Keratinocyte (primary cell): ENCODE results near the gene ASTN2. TPM values are rescaled to one million over a fixed set of nuclear protein-coding genes. Genes with fewer than 3 reads are reported as not detected.

Source experiments
- DNase-seq: peaks from one replicate; pipeline ENCODE4 v3.0.0-alpha.2; 2011; ENCODE audit warnings: low read depth, missing footprints, low spot score
- FAIRE-seq: peaks from 2 replicates; lab custom pipeline; 2011; peaks lifted over from hg19 to GRCh38; lab: Jason Lieb, UNC
- H2AFZ ChIP-seq: 2 replicates; pipeline ENCODE4 v1.6.0; 2012; ENCODE audit warnings: low read length, control low read depth, inconsistent platforms; ENCODE audit not compliant: control insufficient read depth
- H3K27ac ChIP-seq: 2 replicates; pipeline ENCODE4 v1.5.1; 2011; ENCODE audit warnings: low read length; ENCODE audit not compliant: control insufficient read depth, insufficient read depth
- H3K27me3 ChIP-seq: 3 replicates; pipeline ENCODE4 v1.6.0; 2011; ENCODE audit warnings: low read length; ENCODE audit not compliant: control insufficient read depth, insufficient read depth; ENCODE audit errors: extremely low read depth
- H3K36me3 ChIP-seq, 2 experiments: 2 replicates in 1 of 2; 3 replicates in 1 of 2; pipeline ENCODE4 v1.5.1; 2011; ENCODE audit warnings: low read length in 2 of 2, mild to moderate bottlenecking in 1 of 2; ENCODE audit not compliant: control insufficient read depth in 2 of 2, insufficient read depth in 2 of 2; ENCODE audit errors: extremely low read depth in 1 of 2
- H3K4me1 ChIP-seq: 3 replicates; pipeline ENCODE4 v1.5.1; 2011; ENCODE audit warnings: low read length; ENCODE audit not compliant: control insufficient read depth, insufficient read depth; ENCODE audit errors: extremely low read depth
- H3K4me2 ChIP-seq: 3 replicates; pipeline ENCODE4 v1.6.0; 2011; ENCODE audit warnings: low read depth, low read length; ENCODE audit not compliant: control insufficient read depth, insufficient read depth; ENCODE audit errors: extremely low read depth
- H3K4me3 ChIP-seq, 3 experiments: fragments of 200-600 bp in 1 of 3; sonication (generic) in 1 of 3; 2 replicates in 2 of 3; 3 replicates in 1 of 3; pipeline ENCODE4 v1.5.1; 2011 to 2016; ENCODE audit warnings: low read length in 3 of 3, mild to moderate bottlenecking in 3 of 3, control low read depth in 2 of 3, inconsistent platforms in 1 of 3, low read depth in 1 of 3, mixed read lengths in 1 of 3, mixed run types in 1 of 3, moderate library complexity in 1 of 3; ENCODE audit not compliant: control insufficient read depth in 2 of 3, insufficient read depth in 2 of 3; ENCODE audit errors: extremely low read depth in 1 of 3
- H3K79me2 ChIP-seq: 2 replicates; pipeline ENCODE4 v1.6.0; 2012; ENCODE audit warnings: low read length; ENCODE audit not compliant: control insufficient read depth, insufficient read depth
- H3K9ac ChIP-seq: 3 replicates; pipeline ENCODE4 v1.6.0; 2011; ENCODE audit warnings: low read length; ENCODE audit not compliant: control insufficient read depth, insufficient read depth; ENCODE audit errors: extremely low read depth
- H3K9me1 ChIP-seq: 3 replicates; pipeline ENCODE4 v1.6.0; 2011; ENCODE audit warnings: low read length; ENCODE audit not compliant: control insufficient read depth, insufficient read depth; ENCODE audit errors: extremely low read depth
- H3K9me3 ChIP-seq: 2 replicates; pipeline ENCODE4 v1.5.1; 2012; ENCODE audit warnings: low read depth, low read length; ENCODE audit not compliant: control insufficient read depth
- H4K20me1 ChIP-seq: 3 replicates; pipeline ENCODE4 v1.6.0; 2011; ENCODE audit warnings: low read length; ENCODE audit not compliant: control insufficient read depth, insufficient read depth; ENCODE audit errors: extremely low read depth
- CTCF ChIP-seq, 3 experiments: IDR thresholded peaks in 1 of 3; conservative IDR thresholded peaks in 1 of 3; optimal IDR thresholded peaks in 1 of 3; 2 replicates in 2 of 3; 3 replicates in 1 of 3; pipeline versions ENCODE3 to v1.5.1; 2011; ENCODE audit warnings: low read length in 3 of 3, mild to moderate bottlenecking in 3 of 3, moderate library complexity in 2 of 3, control low read depth in 1 of 3, inconsistent platforms in 1 of 3; ENCODE audit not compliant: insufficient read depth in 2 of 3; ENCODE audit errors: extremely low read depth in 1 of 3
- EZH2 ChIP-seq: IDR thresholded peaks from one replicate; pipeline ENCODE4 v1.6.1; 2012; ENCODE audit warnings: inconsistent platforms, mild to moderate bottlenecking, low read length, moderate library complexity
- dilution Hi-C: fragments of 300-500 bp; cut with MboI; formaldehyde crosslinking; loops from one replicate; pipeline ENCODE4 v1.7.0; 2020; ENCODE audit warnings: low sequenced_read_pairs; ENCODE audit not compliant: extremely low pct_ligation_motif_present
- polyA plus RNA-seq, 5 experiments: library from polyadenylated mRNA; depleted of rRNA in 3 of 5; stranded (reverse) in 3 of 5; stranded (forward) in 1 of 5; unstranded in 1 of 5; fragments of >200 nt; gene quantifications; 1 replicate in 1 of 5; 2 replicates in 3 of 5; 3 replicates in 1 of 5; pipeline versions ENCODE4 v1.2.1 to v1.2.3, GENCODE V29; 2011 to 2012; ENCODE audit warnings: missing spikeins in 2 of 5, low read depth in 1 of 5, low replicate concordance in 1 of 5

ASTN2 gene
- polyA plus RNA-seq, 1 donor (not counting 4 experiments of a cell fraction or from before 2014, with no cell fraction given), result 0.31 TPM

DNA sequence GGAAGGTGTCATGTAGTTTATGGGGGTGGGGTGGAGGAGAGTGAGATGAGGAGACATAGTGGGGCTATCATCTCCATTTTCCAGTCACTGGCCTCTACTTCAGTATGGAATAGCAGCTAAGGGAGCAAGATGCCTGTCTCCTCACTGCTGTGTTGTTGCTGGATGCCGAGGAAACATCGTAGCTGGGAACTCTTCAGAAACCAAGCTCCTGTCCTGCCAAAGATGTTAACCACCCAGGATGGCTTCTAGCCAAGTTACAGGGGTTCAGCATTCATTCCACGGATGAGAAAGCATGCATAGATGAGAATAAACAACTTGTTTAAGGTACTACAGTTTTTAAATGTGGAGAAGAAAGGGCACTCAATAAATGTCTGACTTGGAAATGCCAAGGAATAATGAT is 226.5 kb downstream of the ASTN2 start:
- no peaks in the 10 kb centered on the region for H4K20me1 ChIP-seq
- dilution Hi-C loops, result no loop called here

DNA sequence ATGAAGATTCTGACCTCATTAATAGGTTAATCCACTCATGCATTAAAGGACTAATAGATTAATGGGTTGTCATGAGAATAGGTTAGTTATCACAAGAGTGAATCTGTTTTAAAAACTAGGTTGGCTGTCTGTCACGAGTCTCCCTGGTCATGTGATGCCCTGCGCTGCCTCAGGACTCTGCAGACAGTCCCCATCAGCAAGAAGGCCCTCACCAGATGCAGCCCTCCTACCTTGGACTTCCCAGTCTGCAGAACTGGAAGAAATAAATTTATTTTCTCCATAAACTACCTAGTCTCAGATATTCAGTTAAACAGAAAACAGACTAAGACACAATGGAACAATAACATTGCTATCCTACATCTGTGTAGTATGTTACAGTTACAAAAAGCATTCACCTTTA is 227.4 kb downstream of the ASTN2 start:
- no peak for DNase-seq
- Histone ChIP-seq H3K79me2 (no peaks in the 10 kb centered on the region), H3K36me3 (no peaks in the 10 kb centered on the region), H3K9ac (no peak overlapping the region), H3K4me3 (no peak overlapping the region), H4K20me1 (no peaks in the 10 kb centered on the region), H2AFZ (no peak overlapping the region), H3K4me1 (no peaks in the 10 kb centered on the region), H3K9me3 (no peaks in the 10 kb centered on the region), H3K4me2 (no peak overlapping the region), H3K27ac (no peak overlapping the region), H3K27me3 (no peaks in the 10 kb centered on the region), H3K9me1 (no peaks in the 10 kb centered on the region)
- FAIRE-seq, result no peak
- no peak for TF ChIP-seq CTCF (optimal IDR thresholded peaks at IDR 0.05 in 1 of 3, IDR thresholded peaks at IDR 0.05 in 1 of 3, conservative IDR thresholded peaks at IDR 0.05 in 1 of 3; ENCODE audit: extremely low read depth in 1 of 3, insufficient read depth in 2 of 3, low read length in 3 of 3)
- TF ChIP-seq EZH2, result no peak
- dilution Hi-C loops, result no loop called here

More for the DNA sequence above, 226.5 kb downstream of the ASTN2 start:
- no peak for TF ChIP-seq CTCF (optimal IDR thresholded peaks at IDR 0.05 in 1 of 3, IDR thresholded peaks at IDR 0.05 in 1 of 3, conservative IDR thresholded peaks at IDR 0.05 in 1 of 3; ENCODE audit: extremely low read depth in 1 of 3, insufficient read depth in 2 of 3, low read length in 3 of 3)
- TF ChIP-seq EZH2, result no peak
- Histone ChIP-seq H3K4me3 (no peak overlapping the region), H3K9me1 (no peaks in the 10 kb centered on the region), H3K9me3 (no peaks in the 10 kb centered on the region), H3K79me2 (no peaks in the 10 kb centered on the region), H3K4me2 (no peak overlapping the region), H2AFZ (no peak overlapping the region), H3K9ac (no peak overlapping the region), H3K27me3 (no peaks in the 10 kb centered on the region), H3K27ac (no peak overlapping the region), H3K4me1 (no peaks in the 10 kb centered on the region), H3K36me3 (no peaks in the 10 kb centered on the region)
- FAIRE-seq (no peak), DNase-seq (no peak)
